ENCODE results near the gene TCEANC2. TPM values are rescaled to one million over a fixed set of nuclear protein-coding genes. Genes with fewer than 3 reads are reported as not detected.

The TCEANC2 gene
- polyA plus RNA-seq, 1 of the 3 experiments (the other 2 are of a cell fraction) = 4.7 TPM

DNA sequence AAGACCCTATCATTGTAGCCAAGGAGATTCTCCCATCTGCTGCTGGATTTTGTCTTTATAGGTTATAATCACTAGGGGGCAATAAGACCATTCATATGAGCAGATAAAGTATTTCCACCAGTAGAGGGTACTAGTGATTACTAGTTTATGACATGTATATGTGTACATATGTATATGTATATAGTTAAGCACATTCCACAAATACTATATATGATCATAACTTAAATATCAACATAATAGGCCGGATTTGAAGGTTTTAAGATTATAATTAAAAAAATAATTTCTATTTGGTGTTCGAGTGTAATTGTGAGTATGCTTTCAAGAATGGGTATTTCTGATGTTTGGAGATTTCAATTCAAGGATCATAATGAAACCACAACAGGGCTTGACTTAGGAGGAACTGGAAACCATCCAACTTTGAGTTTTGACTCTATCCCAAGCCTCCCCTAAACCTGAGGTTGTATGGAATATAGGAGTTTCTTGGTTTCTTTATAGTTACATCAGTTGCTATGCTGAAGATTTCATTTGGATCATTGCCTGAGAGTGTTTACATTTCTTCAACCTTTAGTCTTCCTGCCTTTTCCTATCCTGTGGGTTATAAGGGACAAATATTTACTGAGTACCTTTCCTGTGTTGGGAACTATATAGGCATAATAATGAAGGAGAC, 16.9 kb downstream of the TCEANC2 start:
- no peak overlapping the region for H3K27ac ChIP-seq (ENCODE audit: low read depth in 2 of 2, low read length in 1 of 2)
- H3K4me3 ChIP-seq (ENCODE audit: low read depth in 2 of 2, low read length in 1 of 2) = peak overlapping the region in 1 of 2 experiments; percentile 30; a peak in 1 of 4 replicates
- H3F3A ChIP-seq (replicated peaks; ENCODE audit: insufficient read depth) = no peaks in the 10 kb centered on the region
- H3K27me3 ChIP-seq (ENCODE audit: insufficient read depth) = no peaks in the 10 kb centered on the region
- no peaks in the 10 kb centered on the region for H4K20me1 ChIP-seq (ENCODE audit: insufficient read depth)
- DNase-seq = peak; percentile 68
- ChIA-PET POLR2A (no interaction called here), CTCF (interaction anchor here (0.7 to 4.3 kb wide), 13 partner anchors 8 to 606 kb away, joined by 3 to 19 read pairs (median 4); no protein-coding TSS in a partner anchor)
- H3K4me2 ChIP-seq = no peak overlapping the region
- H3K79me2 ChIP-seq (ENCODE audit: insufficient read depth) = no peaks in the 10 kb centered on the region
- no peak overlapping the region for H3K9ac ChIP-seq
- WGBS (ENCODE audit: low lambda C conversion rate) = 36% methylated on average over 2 of the region's 2 CpGs
- H3K9me3 ChIP-seq = no peaks in the 10 kb centered on the region
- TF ChIP-seq SMC3 (IDR thresholded peaks at IDR 0.05; ENCODE audit: low read depth, low read length) (peak; percentile 67), JUND (IDR thresholded peaks at IDR 0.05) (no peak), RAD21 (IDR thresholded peaks at IDR 0.05; ENCODE audit: low read length) (peak; percentile 89), EZH2phosphoT487 (IDR thresholded peaks at IDR 0.05; ENCODE audit: borderline replicate concordance, low read depth) (no peak), CHD2 (IDR thresholded peaks at IDR 0.05; ENCODE audit: low read length, partially characterized antibody) (no peak), IRF3 (IDR thresholded peaks at IDR 0.05; ENCODE audit: low read depth, low read length) (no peak), GABPA (IDR thresholded peaks at IDR 0.05; ENCODE audit: low read depth) (no peak), TEAD4 (IDR thresholded peaks at IDR 0.05; ENCODE audit: borderline replicate concordance, insufficient read depth) (no peak), USF2 (IDR thresholded peaks at IDR 0.05; ENCODE audit: borderline replicate concordance, low read depth, low read length) (no peak), FOXM1 (IDR thresholded peaks at IDR 0.05; ENCODE audit: low read depth) (no peak), YY1 (IDR thresholded peaks at IDR 0.05; ENCODE audit: low read depth) (no peak), CTCF (IDR thresholded peaks at IDR 0.05) (peak; percentile 91)
- peaks cover 5 to 11% of the 10 kb centered on the region in 2 experiments for H3K36me3 ChIP-seq (replicated peaks in 1 of 2; ENCODE audit: control insufficient read depth in 1 of 2, insufficient read depth in 2 of 2, low read length in 1 of 2)
- H3K9me2 ChIP-seq = no peaks in the 10 kb centered on the region
- no peaks in the 10 kb centered on the region for H3K4me1 ChIP-seq (ENCODE audit: control insufficient read depth in 1 of 2, insufficient read depth in 2 of 2, low read depth in 1 of 2, low read length in 1 of 2)
- H2AFZ ChIP-seq (ENCODE audit: low read depth) = peak overlapping the region; percentile 62; the same call in 1 of the 2 replicates

- H4K20me1 ChIP-seq (ENCODE audit: insufficient read depth) = no peaks in the 10 kb centered on the region
- CTCF ChIA-PET = interaction anchor here (1.1 to 1.7 kb wide), 4 partner anchors 8 to 423 kb away, joined by 3 to 6 read pairs (median 4); no protein-coding TSS in a partner anchor
- no peaks in the 10 kb centered on the region for H3F3A ChIP-seq (replicated peaks; ENCODE audit: insufficient read depth)
- H3K4me3 ChIP-seq (ENCODE audit: low read depth in 2 of 2, low read length in 1 of 2) = no peak overlapping the region
- peaks cover 0 to 2% of the 10 kb centered on the region in 2 experiments for H3K36me3 ChIP-seq (replicated peaks in 1 of 2; ENCODE audit: control insufficient read depth in 1 of 2, insufficient read depth in 2 of 2, low read length in 1 of 2)
- no peak overlapping the region for H3K27ac ChIP-seq (ENCODE audit: low read depth in 2 of 2, low read length in 1 of 2)
- no peak overlapping the region for H2AFZ ChIP-seq (ENCODE audit: low read depth)
- H3K79me2 ChIP-seq (ENCODE audit: insufficient read depth) = no peaks in the 10 kb centered on the region
- H3K4me1 ChIP-seq (ENCODE audit: control insufficient read depth in 1 of 2, insufficient read depth in 2 of 2, low read depth in 1 of 2, low read length in 1 of 2) = no peaks in the 10 kb centered on the region
- H3K4me2 ChIP-seq = no peak overlapping the region
- no peaks in the 10 kb centered on the region for H3K9me2 ChIP-seq
- no peaks in the 10 kb centered on the region for H3K27me3 ChIP-seq (ENCODE audit: insufficient read depth)
- no peak for DNase-seq
- H3K9ac ChIP-seq = no peak overlapping the region
- no peaks in the 10 kb centered on the region for H3K9me3 ChIP-seq
- POLR2A ChIA-PET = no interaction called here
- TF ChIP-seq EZH2phosphoT487 (IDR thresholded peaks at IDR 0.05; ENCODE audit: borderline replicate concordance, low read depth) (no peak), CHD2 (IDR thresholded peaks at IDR 0.05; ENCODE audit: low read length, partially characterized antibody) (no peak), SIN3A (IDR thresholded peaks at IDR 0.05; ENCODE audit: borderline replicate concordance, low read depth, low read length) (no peak), GATA2 (CRISPR knock-in tag; IDR thresholded peaks at IDR 0.05) (no peak), TAF1 (IDR thresholded peaks at IDR 0.05; ENCODE audit: borderline replicate concordance, low read depth, low read length) (no peak), RXRA (IDR thresholded peaks at IDR 0.05; ENCODE audit: borderline replicate concordance, low read depth) (no peak), FOXJ3 (CRISPR knock-in tag; IDR thresholded peaks at IDR 0.05) (no peak), MXI1 (IDR thresholded peaks at IDR 0.05; ENCODE audit: low read depth, low read length) (no peak)
- TF ChIP-seq, protein P1, sequence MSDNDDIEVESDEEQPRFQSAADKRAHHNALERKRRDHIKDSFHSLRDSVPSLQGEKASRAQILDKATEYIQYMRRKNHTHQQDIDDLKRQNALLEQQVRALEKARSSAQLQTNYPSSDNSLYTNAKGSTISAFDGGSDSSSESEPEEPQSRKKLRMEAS (IDR thresholded peaks at IDR 0.05; ENCODE audit: low read depth) = no peak
- TF ChIP-seq, protein P2, sequence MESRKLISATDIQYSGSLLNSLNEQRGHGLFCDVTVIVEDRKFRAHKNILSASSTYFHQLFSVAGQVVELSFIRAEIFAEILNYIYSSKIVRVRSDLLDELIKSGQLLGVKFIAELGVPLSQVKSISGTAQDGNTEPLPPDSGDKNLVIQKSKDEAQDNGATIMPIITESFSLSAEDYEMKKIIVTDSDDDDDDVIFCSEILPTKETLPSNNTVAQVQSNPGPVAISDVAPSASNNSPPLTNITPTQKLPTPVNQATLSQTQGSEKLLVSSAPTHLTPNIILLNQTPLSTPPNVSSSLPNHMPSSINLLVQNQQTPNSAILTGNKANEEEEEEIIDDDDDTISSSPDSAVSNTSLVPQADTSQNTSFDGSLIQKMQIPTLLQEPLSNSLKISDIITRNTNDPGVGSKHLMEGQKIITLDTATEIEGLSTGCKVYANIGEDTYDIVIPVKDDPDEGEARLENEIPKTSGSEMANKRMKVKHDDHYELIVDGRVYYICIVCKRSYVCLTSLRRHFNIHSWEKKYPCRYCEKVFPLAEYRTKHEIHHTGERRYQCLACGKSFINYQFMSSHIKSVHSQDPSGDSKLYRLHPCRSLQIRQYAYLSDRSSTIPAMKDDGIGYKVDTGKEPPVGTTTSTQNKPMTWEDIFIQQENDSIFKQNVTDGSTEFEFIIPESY (IDR thresholded peaks at IDR 0.05; ENCODE audit: borderline replicate concordance, low read depth) = no peak
These were observed 24.0 kb downstream of the TCEANC2 start for GRCh38 chr1:54077359-54077758.

All from SK-N-SH (cell line).